Superior temporal gyrus (tissue), 1 donor: Measurements from ENCODE around the gene APOD.
"Not testable (repeated sequence)": the region's sequence is repeated elsewhere in the genome, so short reads cannot be mapped to it uniquely, and the experiment has no call there.

ENCODE experiments used
- DNase-seq: peaks from one replicate; pipeline ENCODE4 v3.0.0-alpha.2; 2016; ENCODE audit errors: extremely low spot score

The APOD gene

GRCh38 chr3:195617784-195618659, 34.3 kb upstream of the APOD start:
- not testable (repeated sequence) for DNase-seq

- not testable (repeated sequence) for DNase-seq
These were observed 33.4 kb upstream of the APOD start for GRCh38 chr3:195617134-195617533.

DNA sequence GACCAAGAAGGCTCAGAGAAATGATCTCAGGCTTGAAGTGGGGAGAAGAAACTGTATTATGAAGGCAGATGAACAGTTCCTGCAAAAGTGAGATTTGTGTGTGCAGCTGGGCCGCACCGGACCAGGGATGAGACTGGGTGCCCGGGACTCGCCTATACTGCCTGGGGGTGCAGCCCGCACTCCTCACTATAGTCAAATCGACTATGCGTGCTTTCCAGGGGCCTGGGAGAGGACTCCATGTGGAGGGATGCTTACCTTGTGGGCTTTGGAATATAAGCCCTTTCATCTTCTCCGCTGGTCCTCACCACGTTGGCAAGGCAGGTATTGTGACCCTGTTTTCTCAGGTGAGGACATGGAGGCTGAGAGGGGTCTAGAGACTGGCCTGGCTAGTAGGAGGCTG, 32.9 kb upstream of the APOD start:
- no peak for DNase-seq

GRCh38 chr3:195615952-195616537, 32.3 kb upstream of the APOD start:
- DNase-seq = not testable (repeated sequence)

GRCh38 chr3:195614672-195615504, 31.1 kb upstream of the APOD start:
- DNase-seq = not testable (repeated sequence)

DNA sequence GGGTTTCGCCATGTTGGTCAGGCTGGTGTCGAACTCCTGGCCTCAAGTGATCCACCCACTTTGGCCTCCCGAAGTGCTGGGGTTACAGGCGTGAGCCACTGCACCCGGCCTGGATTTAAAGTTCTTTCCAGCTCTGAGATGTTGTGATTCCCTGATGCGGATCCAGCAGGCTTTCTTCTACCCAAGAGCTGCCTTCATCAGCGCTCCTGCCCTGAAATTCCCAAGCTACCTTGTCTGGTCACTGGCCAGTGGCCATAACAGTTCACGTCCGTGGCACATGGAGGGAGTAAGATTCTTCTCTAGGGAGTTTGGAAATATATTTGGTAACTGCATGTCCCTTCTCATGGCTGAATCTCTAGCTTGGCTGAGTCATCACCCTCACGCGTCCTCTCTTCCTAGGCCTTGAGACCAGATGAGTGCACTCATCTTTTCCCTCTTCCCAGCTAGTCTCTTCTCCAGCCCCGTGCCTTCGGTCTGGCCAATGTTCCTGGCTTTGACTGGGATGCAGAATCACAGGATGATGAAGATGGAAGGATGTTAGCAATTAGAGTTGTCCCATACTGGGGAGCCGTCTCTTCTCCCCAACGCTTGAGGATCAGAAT, 29.8 kb upstream of the APOD start:
- DNase-seq = no peak

DNA sequence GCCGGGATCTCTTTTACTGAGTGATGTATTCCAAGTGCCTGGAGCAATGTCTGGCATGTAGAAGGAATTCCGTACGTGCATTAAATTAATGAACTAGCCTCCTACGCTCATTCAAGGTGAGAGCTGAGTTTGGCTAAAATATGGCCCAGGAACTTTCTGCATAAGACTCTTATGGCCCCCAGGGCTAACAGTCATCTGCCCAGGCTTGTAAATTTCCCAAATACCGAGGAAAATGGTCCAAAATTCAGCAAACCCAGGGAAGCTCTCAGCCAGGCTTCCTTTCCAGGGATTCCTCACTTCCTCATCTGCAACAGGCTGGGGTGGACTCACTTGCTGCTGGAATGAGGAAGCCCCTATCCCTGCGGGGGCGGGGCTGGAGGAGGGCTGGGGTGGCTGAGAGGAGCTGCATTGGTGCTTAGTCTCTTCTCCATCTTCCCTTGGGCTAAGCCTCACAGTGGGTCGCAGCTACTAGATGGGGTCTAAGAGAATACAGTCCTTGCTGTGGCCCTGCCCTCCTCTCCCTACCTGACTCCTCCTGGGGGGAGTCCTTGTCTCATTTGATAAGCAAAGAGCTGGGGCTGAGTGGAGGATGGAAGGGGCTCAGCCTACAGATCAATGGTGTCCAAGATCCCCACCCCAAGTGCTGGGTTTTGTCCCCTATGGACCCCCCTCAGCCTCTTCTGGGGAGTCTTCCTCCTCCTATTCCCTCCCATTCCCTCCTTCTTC, 28.5 kb upstream of the APOD start:
- DNase-seq = no peak

DNA sequence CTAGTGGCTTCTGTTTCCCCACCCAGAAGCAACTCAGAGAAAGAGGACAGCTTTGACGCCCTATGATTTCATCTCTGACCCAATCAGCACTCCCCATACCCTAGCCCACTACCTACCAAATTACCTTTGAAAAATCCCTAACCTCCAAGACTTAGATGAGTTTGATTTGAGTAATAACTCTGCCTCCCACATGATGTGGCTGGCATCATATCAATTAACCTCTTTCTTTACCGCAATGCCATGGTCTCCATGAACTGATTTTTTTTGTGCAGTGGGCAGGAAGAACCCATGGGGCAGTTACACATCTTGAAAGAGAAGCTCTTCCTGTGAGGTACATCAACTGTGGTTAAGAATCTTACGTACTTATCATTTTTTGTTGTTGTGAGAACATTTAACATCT, 25.5 kb upstream of the APOD start:
- no peak for DNase-seq

DNA sequence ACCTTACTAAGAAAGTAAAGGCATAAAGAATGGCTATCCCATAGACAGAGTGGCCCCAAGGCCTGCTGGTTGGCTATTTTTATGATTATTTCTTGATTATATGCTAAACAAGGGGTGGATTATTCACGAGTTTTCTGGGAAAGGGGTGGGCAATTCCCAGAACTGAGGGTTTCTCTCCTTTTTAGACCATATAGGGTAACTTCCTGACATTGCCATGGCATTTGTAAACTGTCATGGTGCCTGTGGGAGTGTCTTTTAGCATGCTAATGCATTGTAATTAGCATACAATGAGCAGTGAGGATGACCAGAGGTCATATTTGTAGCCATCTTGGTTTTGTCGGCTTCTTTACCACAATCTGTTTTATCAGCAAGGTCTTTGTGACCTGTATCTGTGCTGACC, 18.0 kb upstream of the APOD start:
- DNase-seq = not testable (repeated sequence)

DNA sequence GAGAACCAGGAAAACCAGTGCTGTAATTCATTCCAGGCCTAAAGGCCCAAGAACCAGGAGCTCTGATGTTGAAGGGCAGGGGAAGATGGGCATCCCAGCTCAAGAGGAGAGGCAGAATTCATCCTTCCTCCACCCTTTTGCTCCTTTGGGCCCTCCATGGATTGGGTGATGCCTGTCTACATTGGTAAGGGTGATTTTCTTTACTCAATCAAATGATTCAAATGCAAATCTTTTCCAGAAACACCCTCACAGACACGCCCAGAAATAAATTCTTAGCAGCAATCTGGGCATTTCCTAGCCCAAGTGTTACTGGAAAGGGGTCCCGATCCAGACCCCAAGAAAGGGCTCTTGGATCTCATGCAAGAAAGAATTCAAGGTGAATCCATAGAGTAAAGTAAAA, 17.6 kb upstream of the APOD start:
- no peak for DNase-seq

GRCh38 chr3:195599926-195600325, 16.2 kb upstream of the APOD start:
- DNase-seq = not testable (repeated sequence)

DNA sequence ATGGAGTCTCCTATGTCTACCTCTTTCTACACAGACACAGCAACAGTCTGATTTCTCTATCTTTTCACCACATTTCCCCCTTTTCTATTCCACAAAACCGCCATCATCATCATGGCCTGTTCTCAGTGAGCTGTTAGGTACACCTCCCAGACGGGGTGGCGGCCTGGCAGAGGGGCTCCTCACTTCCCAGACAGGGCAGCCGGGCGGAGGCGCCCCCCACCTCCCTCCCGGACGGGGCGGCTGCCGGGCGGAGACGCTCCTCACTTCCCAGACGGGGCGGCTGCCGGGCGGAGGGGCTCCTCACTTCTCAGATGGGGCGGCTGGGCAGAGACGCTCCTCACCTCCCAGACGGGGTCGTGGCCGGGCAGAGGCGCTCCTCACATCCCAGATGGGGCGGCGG, 15.8 kb upstream of the APOD start:
- DNase-seq = not testable (repeated sequence)

DNA sequence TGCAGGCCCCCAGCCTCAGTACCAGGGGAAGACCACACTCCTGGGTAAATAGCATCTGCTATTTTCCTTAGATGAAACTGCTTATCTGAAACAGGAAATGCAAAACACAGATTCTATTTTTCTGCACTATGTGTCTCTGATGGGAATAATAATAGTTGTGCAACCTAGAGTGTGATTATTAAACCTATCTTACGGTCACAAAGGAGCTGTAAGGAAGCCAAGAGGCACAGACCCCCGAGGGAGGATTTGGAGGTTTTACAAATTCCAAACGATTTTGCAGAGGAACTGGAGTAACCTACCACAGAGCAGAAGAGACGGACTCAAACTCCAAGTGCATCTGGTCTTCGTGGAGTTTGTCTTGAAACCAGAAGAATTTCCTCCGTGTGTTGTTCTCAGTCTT, 14.1 kb upstream of the APOD start:
- DNase-seq = no peak

DNA sequence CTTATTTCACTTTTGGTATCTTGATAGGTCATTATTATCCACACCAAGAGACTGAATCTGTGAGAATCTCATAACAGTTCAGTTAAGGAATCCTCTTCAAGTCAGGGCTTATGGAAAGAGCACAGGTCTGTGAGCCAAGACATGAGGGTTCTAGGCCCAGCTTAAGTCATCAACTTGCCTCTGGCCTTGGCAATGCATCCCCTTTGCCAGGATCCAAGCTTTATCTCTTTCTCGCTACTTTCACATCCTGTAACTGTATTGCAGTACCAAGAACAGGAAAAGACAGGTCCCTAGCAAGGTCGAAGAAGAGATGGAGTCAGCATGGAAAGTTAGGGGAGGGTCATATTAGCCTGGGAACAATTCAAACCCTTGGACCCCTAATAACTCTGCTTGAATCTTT, 13.5 kb upstream of the APOD start:
- no peak for DNase-seq

DNA sequence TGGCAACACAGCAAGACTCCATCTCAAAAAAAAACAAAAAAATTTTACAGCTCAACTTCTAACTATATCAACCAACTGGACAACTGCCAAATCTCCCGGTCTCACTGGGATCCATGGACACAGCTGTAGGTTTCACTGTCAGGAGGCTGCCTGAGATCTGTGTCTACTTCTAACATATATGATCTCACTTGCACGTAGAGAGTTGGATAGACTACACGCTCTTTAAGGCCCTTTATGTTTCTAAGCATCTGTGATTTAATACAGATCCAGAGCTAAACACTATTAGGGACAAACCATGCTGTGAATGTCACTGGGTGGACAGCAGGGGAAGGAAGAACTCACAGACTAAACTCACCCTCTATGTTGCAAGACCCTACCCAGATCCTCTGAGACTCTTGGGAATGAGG, 13.0 kb upstream of the APOD start:
- DNase-seq = no peak

DNA sequence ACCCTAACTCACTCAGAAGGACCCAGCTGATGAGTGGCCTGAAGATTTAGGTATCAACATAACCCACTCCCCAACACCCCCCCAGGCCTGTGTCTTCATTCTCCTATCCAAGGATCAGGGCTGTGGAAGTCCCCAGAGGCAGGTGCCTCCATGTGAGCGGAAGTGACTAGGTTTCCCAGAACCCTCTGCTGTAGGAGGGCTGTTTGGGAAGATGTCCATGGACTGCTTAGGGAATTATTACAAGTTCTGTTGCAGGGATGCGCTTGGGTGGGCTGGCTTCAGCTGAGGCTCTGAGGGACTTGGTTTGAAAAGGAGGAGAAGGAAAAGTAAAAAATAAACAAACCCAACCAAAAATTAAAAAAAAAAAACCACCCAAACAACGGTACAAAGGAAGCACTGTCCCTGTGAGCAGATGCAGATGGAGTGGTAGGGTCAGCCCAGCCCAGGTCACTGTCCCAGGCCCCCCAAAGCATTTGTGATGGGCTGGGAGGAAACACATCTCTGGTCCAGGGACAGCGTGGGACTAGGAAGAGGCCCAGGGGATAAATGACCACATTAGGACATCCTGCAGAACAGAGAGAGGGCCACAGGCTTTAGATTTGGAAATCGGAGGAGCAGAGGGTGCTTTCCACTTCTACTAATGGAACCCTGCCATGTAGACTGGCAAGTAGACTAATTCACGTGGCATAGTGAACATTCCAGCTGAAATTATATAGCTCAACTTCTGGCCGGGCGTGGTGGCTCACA, 12.2 kb upstream of the APOD start:
- DNase-seq = no peak

DNA sequence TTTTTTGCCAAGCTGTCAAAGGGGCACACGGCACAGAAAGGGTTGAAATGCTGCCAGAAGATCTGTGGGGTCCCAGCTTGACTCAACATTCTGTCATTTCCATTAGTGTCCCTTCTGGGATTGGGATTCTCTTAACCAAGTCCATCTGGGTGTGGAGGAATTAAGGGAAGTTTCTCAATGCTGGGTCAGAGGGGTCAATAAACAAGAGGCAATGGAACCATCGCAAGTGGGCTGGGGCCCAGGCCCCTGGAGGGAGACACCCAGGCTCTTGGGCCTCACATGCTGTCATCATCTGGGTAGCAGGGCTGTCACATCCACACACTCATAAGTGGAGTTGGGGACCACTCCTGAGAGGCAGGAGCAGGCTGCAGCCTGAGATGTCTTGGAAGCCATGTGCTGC, 8.1 kb upstream of the APOD start:
- no peak for DNase-seq

GRCh38 chr3:195591220-195591619, 7.5 kb upstream of the APOD start:
- no peak for DNase-seq

- not testable (repeated sequence) for DNase-seq
These were observed 6.6 kb upstream of the APOD start for GRCh38 chr3:195590381-195590780.

DNA sequence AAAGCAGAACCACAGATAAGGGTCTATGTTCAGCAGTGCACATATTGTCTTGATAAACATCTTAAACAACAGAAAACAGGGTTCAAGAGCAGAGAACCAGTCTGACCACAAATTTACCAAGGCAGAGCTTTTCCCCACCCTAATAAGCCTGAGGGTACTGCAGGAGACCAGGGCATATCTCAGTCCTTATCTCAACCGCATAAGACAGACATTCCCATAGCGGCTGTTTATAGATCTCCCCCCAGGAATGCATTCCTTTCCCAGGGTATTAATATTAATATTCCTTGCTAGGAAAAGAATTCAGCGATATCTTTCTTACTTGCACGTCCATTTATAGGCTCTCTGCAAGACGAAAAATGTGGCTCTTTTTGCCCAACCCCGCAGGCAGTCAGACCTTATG, 6.1 kb upstream of the APOD start:
- not testable (repeated sequence) for DNase-seq

- no peak for DNase-seq
These were observed 4.1 kb upstream of the APOD start for GRCh38 chr3:195587824-195588223.
